GM18507 (cell line): ENCODE data around the gene DAGLA.
"Not testable (repeated sequence)": the region's sequence is repeated elsewhere in the genome, so short reads cannot be mapped to it uniquely, and the experiment has no call there.

Experiments used
- DNase-seq: peaks from one replicate; pipeline ENCODE4 v3.0.0; 2011; ENCODE audit warnings: low read depth; ENCODE audit not compliant: insufficient read length; ENCODE audit errors: extremely low spot score
- FAIRE-seq: peaks from 2 replicates; lab custom pipeline; 2011; peaks lifted over from hg19 to GRCh38; lab: Jason Lieb, UNC

Gene DAGLA

DNA sequence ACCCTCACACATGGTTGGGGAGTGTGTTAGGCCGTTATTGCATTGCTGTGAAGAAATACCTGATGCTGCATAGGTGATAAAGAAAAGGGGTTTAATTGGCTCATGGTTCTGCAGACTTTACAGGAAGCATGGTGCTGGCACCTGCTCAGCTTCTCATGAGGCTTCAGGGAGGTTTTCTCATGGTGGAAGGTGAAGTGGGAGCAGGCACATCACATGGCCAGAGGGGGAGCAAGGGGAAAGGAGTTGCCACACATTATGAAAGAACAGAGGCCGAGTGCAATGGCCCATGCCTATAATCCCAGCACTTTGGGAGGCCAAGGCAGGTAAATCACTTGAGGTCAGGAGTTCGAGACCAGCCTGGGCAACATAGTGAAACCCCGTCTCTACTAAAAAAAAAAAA lies 19.2 kb upstream of the DAGLA start:
- not testable (repeated sequence) for DNase-seq, FAIRE-seq

- DNase-seq (no peak), FAIRE-seq (no peak)
These were observed 13.4 kb upstream of the DAGLA start for GRCh38 chr11:61666684-61667297.

DNA sequence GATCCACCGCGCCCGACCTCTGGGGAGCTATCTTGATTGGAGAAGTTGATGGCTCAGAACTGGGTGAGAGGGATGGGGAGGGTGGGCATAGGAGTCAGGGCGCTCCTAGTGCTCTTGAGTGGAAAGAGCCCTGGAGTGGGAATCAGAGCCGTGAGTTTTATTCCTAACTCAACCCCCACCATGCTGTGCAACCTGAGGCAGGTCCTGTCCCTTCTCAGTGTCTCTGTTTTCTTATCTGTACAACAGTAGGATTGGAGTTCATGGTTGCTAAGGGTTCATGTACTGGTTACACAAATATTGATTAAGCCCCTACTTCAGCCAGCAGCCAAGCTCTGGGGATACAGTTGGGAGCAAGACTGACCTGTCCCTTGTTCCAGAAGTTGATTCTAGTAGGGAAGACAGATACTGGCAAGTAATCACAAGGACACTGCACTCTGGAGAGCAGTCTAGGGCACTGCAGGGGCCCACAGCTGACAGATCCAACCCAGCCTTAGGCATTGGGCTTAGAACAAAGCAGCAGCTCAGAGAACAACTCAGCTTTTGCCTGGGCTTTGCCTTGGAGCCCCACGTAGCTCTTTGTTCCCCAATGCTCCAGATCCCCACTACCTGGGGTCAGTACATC lies 12.4 kb upstream of the DAGLA start:
- FAIRE-seq: no peak
- DNase-seq: no peak

GRCh38 chr11:61669417-61669816 lies 10.8 kb upstream of the DAGLA start:
- DNase-seq (no peak), FAIRE-seq (no peak)

- DNase-seq (no peak), FAIRE-seq (no peak)
These were observed 9.6 kb upstream of the DAGLA start for GRCh38 chr11:61670626-61671025.

- no peak for FAIRE-seq
- DNase-seq: no peak
These were observed 8.7 kb upstream of the DAGLA start for GRCh38 chr11:61671527-61671926.

DNA sequence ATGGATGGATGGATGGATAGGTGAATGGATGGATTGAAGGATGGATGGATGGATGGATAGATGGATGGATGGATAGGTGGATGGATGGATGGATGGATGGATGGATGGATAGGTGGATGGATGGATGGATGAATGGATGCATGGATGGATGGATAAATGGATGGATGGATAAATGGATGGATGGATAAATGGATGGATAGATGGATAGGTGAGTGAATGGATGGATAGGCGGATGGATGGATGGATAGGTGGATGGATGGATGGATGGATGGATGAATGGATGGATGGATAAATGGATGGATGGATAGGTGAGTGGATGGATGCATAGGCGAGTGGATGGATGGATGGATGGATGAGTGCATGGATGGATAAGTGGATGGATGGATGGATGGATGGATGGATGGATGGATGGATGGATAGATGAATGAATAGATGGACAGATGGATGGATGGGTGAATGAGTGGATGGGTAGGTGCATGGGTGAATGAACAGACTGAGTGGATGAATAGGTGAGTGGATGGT lies 6.2 kb upstream of the DAGLA start:
- not testable (repeated sequence) for FAIRE-seq

DNA sequence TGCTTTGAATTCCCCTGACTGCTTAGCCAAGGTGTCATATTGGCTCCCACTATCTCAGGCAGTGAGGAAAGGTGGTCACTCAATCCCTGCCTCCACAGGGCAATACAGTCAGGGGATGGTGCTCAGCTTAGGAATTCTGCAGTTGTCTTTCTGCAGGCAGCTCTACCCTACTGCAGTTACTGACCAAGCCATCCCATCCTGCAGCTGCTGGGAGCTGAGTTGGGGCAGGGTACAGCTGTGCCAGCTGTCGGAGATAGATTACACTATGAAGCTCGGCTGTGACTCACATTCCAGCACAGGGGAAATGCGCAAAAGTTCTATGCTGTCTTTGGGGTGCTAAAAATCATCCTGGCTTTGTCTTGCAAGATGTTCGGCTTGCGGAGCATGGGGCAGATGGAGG lies 4.4 kb upstream of the DAGLA start:
- no peak for FAIRE-seq
- DNase-seq: no peak

More for the DNA sequence above, 6.2 kb upstream of the DAGLA start:
- DNase-seq: not testable (repeated sequence)

DNA sequence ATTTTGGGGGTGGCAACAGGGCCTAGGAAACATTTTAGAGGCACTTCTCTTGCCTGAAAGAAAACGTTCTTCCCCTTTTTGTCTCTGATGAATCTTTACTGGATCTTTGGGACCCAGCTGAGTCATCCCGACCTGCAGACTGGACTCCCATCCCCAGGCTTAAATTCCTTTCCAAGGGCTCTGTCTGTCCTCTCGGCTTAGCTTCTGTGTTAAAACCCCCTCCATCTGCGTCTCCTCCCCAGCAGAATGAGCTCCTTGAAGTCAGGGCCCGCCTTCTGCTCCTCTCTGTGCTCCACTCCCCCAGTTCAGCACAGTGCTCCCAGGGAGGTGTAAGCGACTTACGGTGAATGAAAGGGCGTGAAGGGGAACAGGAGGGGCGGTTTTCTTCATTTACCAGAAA lies 895 bp upstream of the DAGLA start:
- FAIRE-seq (no peak), DNase-seq (no peak)

- no peak for FAIRE-seq
- no peak for DNase-seq
These were observed 531 bp downstream of the DAGLA start for GRCh38 chr11:61680622-61681221.

DNA sequence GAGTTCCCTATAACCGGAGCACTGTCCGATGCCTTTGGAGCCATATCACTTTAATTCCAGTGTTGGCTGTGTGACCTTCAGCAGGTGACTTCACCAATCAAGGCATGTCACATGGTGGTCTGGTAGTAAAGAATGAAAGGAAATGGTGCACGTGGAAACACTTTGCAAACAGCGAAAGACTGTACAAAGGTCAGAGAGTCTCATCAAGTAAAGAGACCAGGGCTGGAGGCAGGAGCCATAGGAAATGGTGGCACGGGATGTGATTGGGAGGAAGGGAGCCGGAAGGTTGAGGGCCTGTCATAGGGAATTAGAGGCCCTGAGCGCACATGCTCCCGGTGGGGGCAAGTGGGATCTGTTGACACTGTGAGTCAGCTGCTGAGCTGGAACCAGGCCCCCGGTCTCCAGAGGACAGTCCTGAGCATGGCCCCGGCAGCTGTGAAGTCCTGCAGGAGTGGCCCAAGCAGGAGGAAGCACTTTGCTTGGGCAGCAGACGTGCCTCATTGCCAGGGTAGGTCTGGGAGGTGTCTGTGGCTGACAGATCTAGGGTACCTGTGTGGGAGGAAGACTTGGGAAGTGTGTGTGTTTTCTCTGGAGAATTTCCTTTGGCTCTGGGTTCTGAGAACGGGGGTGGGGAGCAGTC lies 2.0 kb downstream of the DAGLA start:
- no peak for FAIRE-seq
- DNase-seq: no peak

GRCh38 chr11:61682906-61683675 lies 2.9 kb downstream of the DAGLA start:
- no peak for FAIRE-seq

DNA sequence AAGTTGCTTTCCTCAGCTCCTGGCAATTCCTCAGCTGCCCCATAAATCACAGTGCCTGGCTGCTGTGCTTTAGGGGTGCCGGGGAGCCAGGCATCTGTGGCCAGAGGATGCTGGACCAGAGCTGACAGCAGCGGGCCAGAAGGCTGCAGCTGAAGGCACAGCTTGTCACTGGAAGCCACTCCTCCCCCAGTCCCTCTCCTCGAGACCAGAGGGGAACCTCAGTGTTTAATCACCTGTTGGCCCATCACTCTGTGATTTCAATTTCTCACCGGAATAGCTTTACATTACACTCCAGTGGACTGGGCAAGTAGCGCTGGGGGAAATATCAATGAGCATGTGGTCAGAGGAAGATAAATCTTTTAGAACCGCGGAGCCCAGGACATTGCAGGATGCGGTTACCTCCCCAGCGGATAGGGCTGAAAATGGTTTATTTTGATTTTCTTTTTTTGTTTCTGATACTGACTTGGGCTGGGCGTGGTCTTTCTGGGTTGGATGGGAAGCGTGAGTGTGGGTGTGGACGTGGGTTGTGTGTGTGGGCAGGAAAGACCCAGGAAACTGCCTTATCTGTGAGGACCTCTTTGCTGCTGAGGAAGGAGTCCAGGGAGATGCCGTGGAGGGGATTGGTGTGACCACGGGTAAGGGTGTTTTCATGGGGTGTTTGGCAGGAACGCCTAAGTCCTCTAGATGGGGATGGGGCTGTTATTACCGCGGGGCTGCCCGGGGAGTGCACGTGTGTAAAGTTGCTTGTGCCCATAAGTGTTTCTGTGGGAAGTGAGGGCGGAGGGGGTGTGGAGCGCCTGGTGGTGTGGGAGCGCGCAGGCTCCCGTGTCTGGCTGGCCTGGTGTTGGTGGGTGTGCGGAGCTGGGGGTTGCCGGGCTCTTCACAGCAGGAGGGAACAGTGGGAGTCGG lies 4.0 kb downstream of the DAGLA start:
- DNase-seq (no peak), FAIRE-seq (no peak)

More at GRCh38 chr11:61682906-61683675, 2.9 kb downstream of the DAGLA start:
- no peak for DNase-seq

- FAIRE-seq: no peak
These were observed 4.9 kb downstream of the DAGLA start for GRCh38 chr11:61684870-61685616.

DNA sequence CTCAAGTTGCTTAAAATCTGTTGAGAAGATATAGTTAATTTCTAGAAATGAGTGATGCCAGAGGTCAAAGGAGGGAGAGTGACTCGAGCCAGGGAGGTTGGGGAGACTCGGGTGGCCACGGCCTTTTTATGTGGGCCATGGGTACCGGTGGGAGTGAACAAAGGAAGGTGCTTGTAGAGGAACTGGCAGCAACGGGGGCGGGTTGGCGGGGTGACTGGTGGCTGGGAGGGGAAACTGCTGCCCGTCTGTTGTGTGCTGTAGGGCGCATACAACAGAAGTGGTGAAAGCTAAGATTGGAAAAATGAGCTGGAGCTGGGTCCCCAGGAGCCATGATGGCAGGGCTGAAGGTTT lies 5.4 kb downstream of the DAGLA start:
- FAIRE-seq (no peak), DNase-seq (no peak)

More at GRCh38 chr11:61684870-61685616, 4.9 kb downstream of the DAGLA start:
- no peak for DNase-seq

- DNase-seq (no peak), FAIRE-seq (no peak)
These were observed 5.9 kb downstream of the DAGLA start for GRCh38 chr11:61686066-61686465.

- no peak for DNase-seq
- FAIRE-seq: no peak
These were observed 6.3 kb downstream of the DAGLA start for GRCh38 chr11:61686469-61686868.

DNA sequence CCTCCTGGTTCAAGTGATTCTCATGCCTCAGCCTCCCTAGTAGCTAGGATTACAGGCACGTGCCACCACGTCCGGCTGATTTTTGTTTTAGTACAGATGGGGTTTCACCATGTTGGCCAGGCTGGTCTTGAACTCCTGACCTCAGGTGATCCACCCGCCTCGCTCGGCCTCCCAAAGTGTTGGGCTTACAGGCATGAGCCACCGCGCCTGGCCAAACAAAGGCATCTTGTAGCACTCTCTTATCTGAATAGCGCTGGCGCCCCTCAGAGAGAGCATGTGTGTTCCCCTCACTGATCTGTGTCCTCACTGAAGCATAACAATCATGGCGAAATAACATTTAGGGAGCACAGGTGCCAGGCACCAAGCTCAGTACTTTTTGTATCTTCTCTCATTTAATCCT lies 7.2 kb downstream of the DAGLA start:
- no peak for DNase-seq
- no peak for FAIRE-seq
